ENCODE results near the gene DIRAS1.
"Not testable (repeated sequence)": the region's sequence is repeated elsewhere in the genome, so short reads cannot be mapped to it uniquely, and the experiment has no call there.

DIRAS1 gene

DNA sequence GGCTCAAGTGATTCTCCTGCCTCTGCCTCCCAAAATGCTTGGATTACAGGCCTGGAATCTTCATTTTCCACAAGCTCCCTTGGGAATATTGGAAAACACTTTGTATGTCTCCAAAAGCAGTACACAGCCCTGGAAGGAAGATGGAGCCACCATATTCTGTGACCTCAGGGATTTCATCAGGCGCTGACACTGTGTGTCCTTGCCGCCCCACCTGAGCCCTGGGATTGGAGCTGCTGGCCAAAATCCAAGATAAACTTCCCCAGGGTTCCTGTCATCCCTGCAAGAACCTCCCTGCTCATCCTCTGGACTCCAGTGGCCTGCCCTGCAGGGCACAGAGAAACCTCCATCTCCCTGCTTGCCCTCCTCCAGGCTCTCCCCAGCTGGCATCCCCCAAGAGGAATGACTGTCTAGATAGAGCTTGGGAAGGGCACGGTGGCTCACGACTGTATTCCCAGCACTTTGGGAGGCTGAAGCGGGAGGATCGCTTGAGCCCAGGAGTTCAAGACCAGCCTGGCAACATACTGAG, 17.4 kb downstream of the DIRAS1 start:
- DNase-seq, result no peak

DNA sequence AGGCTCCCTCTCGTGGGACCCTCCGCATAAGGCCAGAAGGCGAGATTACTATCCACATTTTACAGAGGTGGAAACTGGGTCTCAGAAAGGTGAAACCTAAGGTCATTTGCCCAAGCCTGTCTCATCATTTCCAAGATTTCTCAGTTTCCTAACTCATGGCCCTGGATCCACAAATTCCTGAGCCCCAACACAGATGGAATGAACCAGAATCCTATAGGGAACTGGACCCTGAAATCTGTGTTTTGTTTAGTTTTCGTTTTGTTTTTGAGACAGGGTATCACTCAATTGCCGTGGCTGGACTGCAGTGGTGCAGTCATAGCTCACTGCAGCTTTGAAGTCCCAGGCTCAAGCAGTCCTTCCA, 18.1 kb downstream of the DIRAS1 start:
- no peak for DNase-seq

DNA sequence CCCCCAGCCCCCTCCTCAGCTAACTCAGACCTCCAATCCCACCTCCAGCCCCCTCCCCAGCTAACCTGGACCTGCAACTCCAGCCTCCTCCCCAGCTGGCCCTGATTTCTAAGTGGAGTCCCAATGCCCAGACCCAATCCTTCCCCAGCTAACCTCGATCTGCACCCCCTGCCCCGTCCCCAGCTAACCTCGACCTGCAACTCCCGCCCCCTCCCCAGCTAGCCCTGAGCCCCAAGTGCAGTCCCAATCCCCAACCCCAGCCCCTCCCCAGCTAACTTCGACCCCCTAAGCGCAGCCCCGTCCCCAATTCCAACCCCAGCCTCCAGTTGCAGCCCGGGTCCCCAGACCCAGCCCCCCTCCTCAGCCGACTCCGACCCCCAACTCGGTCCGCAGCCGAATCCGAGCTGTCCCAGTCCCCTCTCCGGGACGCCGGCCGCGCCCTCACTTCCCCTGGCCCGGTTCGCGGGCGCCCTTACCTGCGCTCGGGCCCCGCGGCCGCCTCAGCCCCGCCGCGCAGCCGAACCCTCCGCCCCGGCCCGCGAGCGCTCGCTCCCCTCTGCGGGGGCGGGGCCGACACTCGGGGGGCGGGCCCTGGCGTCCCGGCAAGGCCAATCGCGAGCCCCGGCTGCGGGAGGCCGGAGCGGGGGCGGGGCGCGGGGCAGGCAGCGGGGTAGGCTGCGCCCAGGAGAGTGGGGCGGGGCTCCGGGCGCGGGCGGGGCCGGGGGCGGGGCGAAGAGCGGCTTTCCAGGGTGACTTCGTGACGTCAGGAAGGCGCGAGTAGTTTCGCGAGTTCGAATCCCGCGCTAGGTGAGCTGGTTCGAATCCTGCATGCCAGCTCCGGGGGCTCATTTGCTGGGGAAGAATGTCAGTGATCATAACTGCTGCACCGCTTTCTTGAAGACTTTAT, 18.7 kb downstream of the DIRAS1 start, which contains the start of gene GNG7:
TSS of gene GNG7 (minus strand) at position 525 of the 907 bp plus-strand sequence. CDS start 182,006 bp downstream, outside the sequence.
- peak; percentile 97 for DNase-seq

DNA sequence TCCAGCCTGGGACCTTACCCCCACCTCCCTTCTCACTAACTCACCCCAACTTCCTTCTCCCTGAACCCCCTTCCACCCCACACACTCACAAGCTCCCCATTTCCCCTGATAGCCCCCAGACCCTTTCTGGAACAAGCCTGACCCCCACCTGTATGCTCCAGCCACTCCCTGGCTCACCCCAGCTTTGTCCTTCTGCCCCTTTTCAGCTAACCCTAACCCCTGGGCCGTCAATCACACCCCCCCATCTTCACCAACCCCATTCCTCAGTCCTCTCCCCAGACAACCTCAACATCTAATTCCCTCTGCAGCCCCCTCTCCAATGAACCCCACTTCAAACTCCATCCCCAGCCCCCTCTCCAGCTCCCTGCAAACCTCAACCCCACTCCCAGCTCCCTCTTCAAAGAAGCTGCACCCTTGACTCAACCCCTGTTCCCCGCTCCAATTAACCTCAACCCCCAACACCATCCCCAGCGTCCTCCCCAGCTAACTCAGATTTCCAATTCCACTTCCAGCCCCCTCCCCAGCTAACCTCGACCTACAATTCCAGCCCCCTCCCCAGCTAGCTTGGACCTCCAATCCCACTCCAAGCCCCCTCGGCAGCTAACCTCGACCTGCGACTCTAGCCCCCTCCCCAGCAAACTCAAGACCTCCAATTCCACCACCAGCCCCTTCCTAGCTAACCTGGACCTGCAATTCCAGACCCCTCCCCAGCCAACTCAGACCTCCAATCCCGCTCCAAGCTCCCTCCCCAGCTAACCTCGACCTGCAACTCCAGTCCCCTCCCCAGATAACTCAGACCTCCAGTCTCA, 19.6 kb downstream of the DIRAS1 start:
- no peak for DNase-seq

DNA sequence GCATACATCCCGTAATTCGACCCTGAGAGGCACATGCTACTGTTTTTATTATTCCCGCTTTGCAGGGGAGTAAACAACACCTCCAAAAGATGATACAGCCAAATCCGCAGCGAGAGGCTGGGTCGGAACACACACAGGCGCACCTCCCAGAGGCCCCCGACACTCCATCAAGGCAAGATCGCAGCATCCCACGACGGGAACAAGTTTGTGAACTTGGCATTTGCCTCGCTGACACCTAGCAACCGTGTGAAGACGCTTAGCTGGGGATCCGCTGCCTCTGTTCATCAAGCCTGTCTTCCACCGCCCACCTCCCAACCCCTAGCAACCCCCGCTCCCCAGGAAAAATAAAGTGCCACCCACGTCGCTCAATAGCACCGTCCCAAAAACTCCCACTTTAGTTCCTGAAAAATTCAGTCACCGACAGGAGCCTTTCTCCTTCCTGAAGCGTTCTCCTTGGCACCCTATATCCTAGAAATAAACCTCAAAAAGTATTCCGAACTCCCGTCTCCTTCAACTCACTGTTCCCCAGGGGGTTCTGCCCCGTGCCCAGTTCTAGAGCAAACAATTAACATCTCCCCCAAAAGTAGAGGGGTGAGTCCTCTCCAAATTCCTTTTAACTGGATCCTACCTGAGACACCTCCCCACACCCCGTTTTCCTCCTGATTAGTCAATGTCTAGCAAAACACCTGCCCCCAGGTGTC, 20.4 kb downstream of the DIRAS1 start:
- no peak for DNase-seq

DNA sequence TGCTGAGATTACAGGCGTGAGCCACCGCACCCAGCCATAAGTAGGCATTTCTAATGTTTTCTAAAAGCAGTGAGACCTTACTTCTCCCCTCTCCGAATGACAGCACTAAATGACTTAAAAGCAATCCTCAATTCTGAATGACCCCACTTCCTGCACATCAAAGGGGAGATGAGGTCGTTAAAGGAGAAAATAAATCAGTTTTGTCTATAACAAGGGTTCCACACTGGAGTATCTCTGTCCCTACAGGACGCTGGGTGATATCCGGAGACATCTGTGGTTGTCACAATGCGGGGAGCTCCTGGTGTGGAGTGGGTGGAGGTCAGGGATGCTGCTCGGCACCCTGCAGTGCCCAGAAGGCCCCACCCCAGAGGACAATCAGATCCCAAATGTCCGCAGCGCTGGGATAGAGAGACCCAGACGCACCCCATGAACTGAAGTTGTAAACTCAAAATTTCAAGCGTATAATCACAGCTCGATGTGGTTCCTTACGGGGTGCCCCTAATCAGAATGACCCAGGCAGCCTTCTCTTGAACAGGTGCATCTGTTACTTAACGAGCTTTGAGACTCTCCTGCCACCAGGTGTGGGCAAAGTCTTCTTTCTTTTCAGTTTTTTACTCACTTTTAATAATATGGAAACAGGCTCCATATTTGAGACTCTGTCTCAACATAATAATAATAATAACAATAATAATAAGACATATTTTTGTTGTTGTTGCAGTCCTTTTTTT, 21.6 kb downstream of the DIRAS1 start:
- DNase-seq, result no peak

DNA sequence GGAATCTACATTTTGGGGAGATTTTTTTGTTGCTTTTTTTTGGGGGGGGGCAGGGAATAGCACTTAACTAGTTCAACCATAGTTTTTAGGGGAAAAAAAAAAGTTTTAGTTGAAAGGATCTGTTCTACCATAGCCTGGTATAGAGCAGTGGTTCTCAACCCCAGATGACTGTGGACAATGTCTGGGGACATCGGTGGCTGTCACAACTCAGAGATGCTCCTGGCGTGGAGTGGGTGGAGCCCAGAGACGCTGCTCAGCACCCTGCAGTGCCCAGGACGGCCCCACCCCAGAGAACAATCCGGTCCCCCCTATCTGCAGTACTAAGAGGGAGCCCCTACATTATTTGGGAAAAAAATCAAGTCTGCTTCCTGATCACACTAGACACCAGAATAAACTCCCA, 27.0 kb downstream of the DIRAS1 start:
- DNase-seq, result no peak

DNA sequence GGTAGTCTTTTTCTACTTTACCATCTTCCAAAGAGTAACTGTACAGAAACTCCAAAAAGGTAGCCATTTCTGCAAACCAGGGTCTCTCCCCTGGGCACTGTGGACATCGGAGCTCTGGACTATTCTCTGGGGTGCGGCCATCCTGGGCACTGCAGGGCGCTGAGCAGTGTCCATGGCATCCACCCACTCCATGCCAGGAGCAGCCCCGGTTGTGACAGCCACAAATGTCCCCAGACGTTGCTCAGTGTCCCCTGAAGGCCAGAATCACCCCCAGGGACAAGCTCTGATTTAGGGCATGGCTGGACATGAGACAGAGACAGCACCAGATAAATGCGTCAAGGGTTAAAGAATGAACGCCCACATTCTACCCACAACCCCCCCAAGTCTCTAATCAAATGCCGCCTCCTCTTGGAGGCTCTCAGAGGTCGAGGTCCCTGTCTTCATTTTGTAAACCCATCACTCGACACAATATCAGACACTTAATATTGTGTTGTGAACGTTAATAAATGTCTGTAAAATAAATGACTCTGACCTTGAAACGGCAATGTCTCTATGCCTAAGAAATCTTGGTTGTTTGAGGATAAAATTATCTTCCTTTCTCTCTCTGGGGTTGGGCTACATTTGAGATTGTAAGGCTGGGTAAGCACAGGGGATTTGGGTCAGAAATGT, 27.5 kb downstream of the DIRAS1 start:
- no peak for DNase-seq

DNA sequence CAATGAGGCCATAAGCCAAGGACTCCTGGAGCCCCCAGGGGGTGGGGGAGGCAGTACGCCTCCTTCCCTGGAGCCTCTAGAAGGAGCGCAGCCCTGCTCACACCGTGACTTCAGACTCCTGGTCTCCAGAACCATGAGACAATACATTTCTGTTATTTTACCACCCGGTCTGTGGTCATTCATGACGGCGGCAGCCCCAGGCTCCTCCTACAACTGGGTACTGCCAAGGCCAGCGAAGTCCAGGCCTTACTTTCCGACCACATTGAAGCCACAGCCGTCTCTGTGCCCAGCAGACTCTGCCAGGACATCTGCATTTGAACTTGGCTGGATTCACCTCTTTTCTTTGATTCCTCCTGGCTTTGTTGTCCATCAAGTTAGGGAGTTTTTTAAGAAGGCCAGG, 29.2 kb downstream of the DIRAS1 start:
- DNase-seq, result no peak

DNA sequence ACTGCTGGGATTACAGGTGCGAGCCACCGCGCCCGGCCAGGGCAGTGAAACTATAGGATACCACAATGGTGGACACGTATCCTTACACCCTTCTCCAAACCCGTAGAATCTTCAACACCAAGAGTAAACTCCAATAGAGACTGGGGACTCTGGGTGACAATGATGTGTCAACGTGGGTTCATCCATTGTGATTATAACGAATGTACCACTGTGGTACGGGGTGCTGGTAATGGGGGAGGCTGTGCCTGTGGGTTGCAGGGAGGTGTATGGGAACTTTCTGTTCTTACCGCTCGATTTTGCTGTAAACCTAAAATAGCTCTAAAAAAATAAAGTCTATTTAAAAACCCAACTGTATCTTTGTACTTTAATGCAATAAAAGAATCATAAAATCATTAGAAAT, 30.3 kb downstream of the DIRAS1 start:
- DNase-seq, result no peak

DNA sequence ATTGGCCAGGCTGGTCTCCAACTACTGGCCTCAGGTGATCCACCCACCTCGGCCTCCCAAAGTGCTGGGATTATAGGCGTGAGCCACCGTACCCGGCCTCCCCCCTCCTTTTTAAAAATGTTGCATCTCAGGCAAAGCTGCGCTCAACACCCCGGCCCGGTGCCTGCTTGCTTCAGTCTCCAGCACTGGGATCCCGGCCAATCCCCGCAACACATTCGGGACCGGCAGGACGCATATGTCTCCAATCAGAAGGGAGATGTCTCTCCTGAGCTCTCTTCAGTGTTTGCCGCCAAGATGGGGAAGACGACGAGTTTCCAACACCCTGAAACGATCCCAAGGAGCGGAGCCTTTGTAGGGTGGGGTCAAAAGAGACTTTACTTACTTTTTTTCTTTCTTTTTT, 34.8 kb downstream of the DIRAS1 start:
- DNase-seq, result no peak

DNA sequence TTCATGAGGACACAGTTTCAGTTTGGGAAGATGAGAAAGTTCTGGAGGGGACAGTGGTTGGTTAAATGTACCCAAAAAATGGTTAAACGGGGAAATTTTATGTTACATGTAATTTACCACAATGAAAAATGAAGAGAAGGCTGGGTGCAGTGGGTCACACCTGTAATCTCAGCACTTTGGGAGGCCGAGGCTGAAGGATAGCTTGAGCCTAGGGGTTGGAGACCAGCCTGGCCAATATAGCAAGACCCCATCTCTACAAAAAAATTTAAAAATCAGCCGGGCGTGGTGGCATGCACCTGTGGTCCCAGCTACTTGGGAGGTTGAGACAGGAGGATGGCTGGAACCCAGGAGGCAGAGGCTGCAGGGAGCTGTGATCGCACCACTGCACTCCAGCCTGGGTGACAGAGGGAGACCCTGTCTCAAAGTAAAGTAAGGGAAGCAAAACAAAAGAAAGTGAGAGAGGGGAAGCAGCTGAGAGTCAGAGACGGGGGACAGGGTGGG, 35.9 kb downstream of the DIRAS1 start:
- no peak for DNase-seq

DNA sequence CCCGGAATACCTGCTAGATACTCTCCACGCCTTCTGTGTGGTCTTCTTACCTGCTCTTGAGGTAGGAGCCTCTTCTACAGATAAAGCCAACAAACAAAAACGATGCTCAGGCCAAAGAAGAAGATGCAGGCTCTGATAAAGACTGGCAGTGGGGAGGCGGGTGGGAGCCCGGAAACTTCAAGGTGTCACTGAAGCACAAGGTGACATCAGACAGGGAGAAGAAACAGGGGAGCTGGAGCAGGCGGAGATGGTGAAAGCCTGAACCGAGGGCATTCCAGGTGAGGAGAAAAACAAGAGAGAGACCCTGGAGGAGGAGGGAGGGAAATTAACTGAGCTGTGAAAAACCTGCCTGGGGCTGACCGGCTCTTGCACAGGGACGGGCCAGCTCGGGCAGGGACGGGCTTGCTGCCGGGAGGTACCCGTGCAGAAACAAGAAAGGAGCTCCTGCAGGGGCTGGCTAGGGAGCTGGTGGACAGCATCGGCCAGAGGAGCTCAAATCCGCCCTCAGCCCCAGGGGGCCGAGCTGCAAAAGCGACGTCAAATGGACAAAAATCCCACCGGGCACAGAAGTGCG, 37.7 kb downstream of the DIRAS1 start:
- DNase-seq, result no peak

DNA sequence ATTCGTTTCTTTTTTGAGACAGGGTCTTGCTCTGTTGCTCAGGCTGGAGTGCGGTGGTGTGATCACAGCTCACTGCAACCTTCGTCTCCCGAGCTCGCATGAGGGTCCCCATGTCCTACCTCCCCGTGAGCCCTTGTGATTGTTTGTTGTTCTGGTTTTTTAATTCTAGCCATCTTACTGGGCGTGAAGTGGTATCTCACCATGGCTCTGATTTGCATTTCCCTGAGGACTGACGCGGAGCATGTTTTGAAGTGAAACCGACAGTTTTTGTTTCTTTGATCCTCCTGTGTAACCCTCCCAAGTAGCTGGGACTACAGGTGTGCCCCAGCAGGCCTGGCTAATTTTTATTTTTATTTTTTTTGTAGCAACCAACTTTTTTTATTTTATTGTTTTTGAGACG, 40.4 kb downstream of the DIRAS1 start:
- no peak for DNase-seq

DNA sequence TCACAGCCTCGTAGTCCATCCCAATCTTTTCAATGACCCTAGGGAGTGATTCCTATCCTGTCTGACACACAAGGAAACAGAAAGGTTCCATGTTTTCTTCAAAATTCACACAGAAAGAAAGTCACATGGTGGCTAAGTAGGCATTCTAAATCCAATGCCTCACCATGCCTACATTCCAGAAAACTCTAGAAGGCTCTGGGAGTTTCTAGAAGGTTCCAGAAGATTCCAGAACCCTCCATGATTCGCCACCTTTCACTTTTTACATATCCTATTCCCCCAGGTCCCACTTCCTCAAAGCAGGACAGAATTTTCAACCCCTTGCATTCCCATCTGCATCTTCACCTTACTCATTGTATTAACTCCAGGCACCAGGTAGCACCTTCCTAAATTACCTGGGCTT, 41.7 kb downstream of the DIRAS1 start:
- DNase-seq, result no peak

DNA sequence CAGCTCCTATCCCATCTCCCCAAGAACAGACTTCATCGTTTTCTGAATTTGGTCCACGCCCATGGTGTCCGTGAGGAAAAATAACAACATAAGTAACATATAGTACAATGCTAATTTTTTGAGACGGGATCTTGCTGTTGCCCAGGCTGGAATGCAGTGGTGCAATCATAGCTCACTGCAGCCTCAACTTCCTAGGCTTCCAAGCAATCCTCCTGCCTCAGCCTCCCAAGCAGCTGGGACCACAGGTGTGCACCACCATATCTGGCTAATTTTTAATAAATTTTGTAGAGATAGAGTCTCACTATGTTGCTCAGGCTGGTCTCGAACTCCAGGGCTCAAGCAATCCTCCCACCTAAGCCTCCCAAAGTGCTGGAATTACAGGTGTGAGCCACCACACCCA, 42.2 kb downstream of the DIRAS1 start:
- DNase-seq, result not testable (repeated sequence)

DNA sequence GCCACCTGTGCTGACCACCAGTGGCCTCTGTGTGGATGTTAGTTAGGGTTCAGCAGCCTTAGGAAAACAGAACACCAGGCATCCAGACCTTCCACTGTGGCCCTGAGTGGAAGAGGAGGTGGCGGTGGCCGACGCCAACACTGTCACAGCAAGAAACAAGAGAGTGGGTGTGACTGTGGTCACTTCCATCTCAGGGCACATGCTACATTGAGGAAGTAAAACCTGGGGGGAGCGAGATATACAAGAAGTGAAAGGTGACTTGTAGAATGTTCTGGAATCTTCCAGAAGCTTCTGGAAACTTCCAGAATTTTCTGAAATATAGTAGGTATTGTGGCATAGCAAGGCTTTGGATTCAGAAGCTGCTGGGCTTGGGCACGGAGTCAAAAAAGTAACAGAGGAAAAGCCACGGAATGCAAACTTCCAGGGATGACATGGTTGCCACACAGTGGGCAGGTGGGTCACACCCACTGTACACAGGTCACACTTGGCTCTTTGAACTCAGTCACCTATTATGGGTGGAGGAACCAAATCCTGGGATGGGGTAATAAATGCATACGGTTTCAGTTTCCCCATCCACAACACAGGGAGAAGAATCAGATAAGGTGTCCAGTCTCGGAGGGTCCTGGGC, 43.0 kb downstream of the DIRAS1 start:
- DNase-seq, result no peak

DNA sequence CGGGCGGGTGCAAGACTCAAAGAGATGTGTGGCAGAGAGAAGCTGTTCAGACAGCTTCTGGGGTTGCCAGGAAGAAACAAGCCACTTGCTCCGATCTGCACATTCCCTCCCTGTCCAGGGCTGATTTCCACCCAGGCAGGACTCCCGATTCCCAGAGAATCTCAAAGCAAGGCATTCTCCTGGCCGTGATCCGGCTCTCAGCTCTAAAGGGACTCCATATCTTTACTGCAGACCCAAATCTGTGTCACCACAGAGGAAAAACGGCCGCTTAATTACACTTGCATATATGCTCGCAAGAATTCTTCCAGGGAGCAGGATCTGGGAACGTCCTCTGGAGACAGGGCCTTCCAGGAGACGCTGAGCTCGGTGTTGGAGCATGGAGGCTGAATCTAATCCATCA, 44.3 kb downstream of the DIRAS1 start:
- DNase-seq, result no peak

DNA sequence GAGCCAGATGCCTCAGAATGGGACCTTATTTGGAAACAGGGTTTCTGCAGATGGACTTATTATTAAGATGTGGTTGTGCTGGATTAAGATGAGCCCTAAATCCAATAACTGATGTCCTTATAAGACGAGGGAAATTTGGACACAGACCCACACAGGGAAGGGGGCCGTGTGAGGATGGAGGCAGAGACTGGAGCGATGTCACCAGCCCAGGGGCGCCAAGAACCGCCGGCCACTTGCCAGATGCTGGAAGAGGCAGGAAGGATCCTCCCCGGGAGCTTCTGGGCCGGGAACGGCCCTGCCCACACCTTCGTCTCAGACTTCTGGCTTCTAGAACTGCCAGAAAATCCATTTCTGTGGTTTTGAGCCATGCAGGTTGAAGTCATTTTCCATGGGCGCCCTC, 45.3 kb downstream of the DIRAS1 start:
- DNase-seq, result no peak

DNA sequence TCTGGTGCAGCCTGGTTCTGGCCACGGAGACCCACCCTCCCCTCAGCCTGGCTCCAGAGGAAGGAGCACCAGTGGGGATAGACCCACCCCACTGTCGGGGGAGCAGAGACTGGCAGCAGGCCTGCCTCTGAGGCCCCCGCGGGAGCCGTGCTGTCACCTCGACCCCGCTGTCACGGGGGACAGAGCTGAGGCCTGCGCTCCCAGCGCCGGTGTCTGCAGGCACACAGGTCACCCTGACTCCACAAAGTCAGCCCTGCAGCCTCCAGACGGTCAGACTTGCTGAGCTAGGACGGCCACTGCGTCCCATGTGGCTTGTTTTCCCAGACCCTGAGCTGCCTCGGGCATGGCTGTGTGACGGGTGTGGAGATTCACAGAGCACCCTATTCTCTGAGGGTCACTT, 51.0 kb downstream of the DIRAS1 start:
- no peak for DNase-seq
